HEK293 (cell line): ENCODE measurements around the gene TMEM63A.

Experiments used
- CTCF ChIA-PET: fragments of 350-600 bp; formaldehyde crosslinking; extraction: SDS; loops from one replicate; lab custom pipeline; 2021; ENCODE audit warnings: antibody characterized with exemption; lab: Yijun Ruan, JAX
- POLR2A ChIA-PET: fragments of 300-600 bp; formaldehyde crosslinking; extraction: SDS; loops from one replicate; lab custom pipeline; 2020; ENCODE audit warnings: antibody characterized with exemption, inconsistent platforms; lab: Yijun Ruan, JAX
- H3K27ac ChIP-seq: fragments of 200-500 bp; sonication (Bioruptor generic); 2 replicates; pipeline ENCODE4 v1.5.1; 2014; ENCODE audit warnings: low read depth, low read length, control low read depth, inconsistent platforms; ENCODE audit errors: extremely low read depth
- H3K36me3 ChIP-seq, 2 experiments: fragments of 200-500 bp in 1 of 2; sonication (Bioruptor generic) in 1 of 2; 1 replicate in 1 of 2; 2 replicates in 1 of 2; pipeline ENCODE4 v1.5.1; 2014 to 2017; ENCODE audit warnings: inconsistent platforms in 2 of 2, low read length in 2 of 2; ENCODE audit not compliant: control insufficient read depth in 2 of 2, insufficient read depth in 1 of 2
- H3K4me1 ChIP-seq: fragments of 200-500 bp; sonication (Bioruptor generic); 2 replicates; pipeline ENCODE4 v1.5.1; 2014; ENCODE audit warnings: mild to moderate bottlenecking, low read length, inconsistent platforms; ENCODE audit not compliant: control insufficient read depth, insufficient read depth
- H3K4me3 ChIP-seq: 2 replicates; pipeline ENCODE4 v1.5.1; 2011; ENCODE audit warnings: low read depth, mild to moderate bottlenecking, control low read depth, low read length, moderate library complexity
- H3K9me3 ChIP-seq: fragments of 200-500 bp; sonication (Bioruptor generic); 2 replicates; pipeline ENCODE4 v1.5.1; 2014; ENCODE audit warnings: low read depth, low read length, inconsistent platforms; ENCODE audit not compliant: control insufficient read depth, insufficient read depth
- BCL11B ChIP-seq: fragments of 450-650 bp; formaldehyde crosslinking; IDR thresholded peaks from 2 replicates; pipeline ENCODE4 v1.5.1; 2016; ENCODE audit warnings: low read depth, missing biosample characterization, missing genetic modification characterization
- KLF9 ChIP-seq: fragments of 450-650 bp; formaldehyde crosslinking; IDR thresholded peaks from 2 replicates; pipeline ENCODE4 v1.5.1; 2016; ENCODE audit warnings: missing biosample characterization, missing genetic modification characterization, low read depth
- MEIS1 ChIP-seq: sonication (generic); formaldehyde crosslinking; IDR thresholded peaks from 2 replicates; pipeline ENCODE4 v1.8.1; 2022; ENCODE audit warnings: missing genetic modification reagents, mild to moderate bottlenecking, borderline replicate concordance
- MYNN ChIP-seq: fragments of 450-650 bp; formaldehyde crosslinking; IDR thresholded peaks from 2 replicates; pipeline ENCODE4 v1.5.1; 2016; ENCODE audit warnings: missing biosample characterization, missing genetic modification characterization, borderline replicate concordance
- REPIN1 ChIP-seq: fragments of 450-650 bp; formaldehyde crosslinking; IDR thresholded peaks from 2 replicates; pipeline ENCODE4 v1.5.1; 2017; ENCODE audit warnings: missing biosample characterization, missing genetic modification characterization, low read depth
- SCRT1 ChIP-seq: fragments of 450-650 bp; formaldehyde crosslinking; IDR thresholded peaks from 2 replicates; pipeline ENCODE4 v1.5.1; 2016; ENCODE audit warnings: missing biosample characterization, missing genetic modification characterization, borderline replicate concordance
- SCRT2 ChIP-seq: fragments of 450-650 bp; formaldehyde crosslinking; IDR thresholded peaks from 2 replicates; pipeline ENCODE4 v1.5.1; 2016; ENCODE audit warnings: missing biosample characterization, missing genetic modification characterization
- YY1 ChIP-seq: fragments of 450-650 bp; formaldehyde crosslinking; IDR thresholded peaks from 2 replicates; pipeline ENCODE4 v1.5.1; 2018; ENCODE audit warnings: missing biosample characterization, missing genetic modification characterization
- ZBTB1 ChIP-seq: fragments of 450-650 bp; formaldehyde crosslinking; IDR thresholded peaks from 2 replicates; pipeline ENCODE4 v1.5.1; 2016; ENCODE audit warnings: missing biosample characterization, missing genetic modification characterization
- ZBTB21 ChIP-seq: fragments of 450-650 bp; formaldehyde crosslinking; IDR thresholded peaks from 2 replicates; pipeline ENCODE4 v1.5.1; 2017; ENCODE audit warnings: missing biosample characterization, missing genetic modification characterization
- ZFHX2 ChIP-seq: fragments of 450-650 bp; formaldehyde crosslinking; conservative IDR thresholded peaks from 2 replicates; pipeline ENCODE4 v1.5.1; 2016; ENCODE audit warnings: missing biosample characterization, missing genetic modification characterization
- ZFP37 ChIP-seq: fragments of 450-650 bp; formaldehyde crosslinking; IDR thresholded peaks from 2 replicates; pipeline ENCODE4 v1.5.1; 2016; ENCODE audit warnings: missing biosample characterization, missing genetic modification characterization
- ZIC2 ChIP-seq: fragments of 450-650 bp; formaldehyde crosslinking; IDR thresholded peaks from 2 replicates; pipeline ENCODE4 v1.5.1; 2016; ENCODE audit warnings: missing biosample characterization, missing genetic modification characterization
- ZNF10 ChIP-seq: fragments of 450-650 bp; formaldehyde crosslinking; IDR thresholded peaks from 2 replicates; pipeline ENCODE4 v1.5.1; 2017; ENCODE audit warnings: missing biosample characterization, missing genetic modification characterization
- ZNF133 ChIP-seq: fragments of 450-650 bp; formaldehyde crosslinking; IDR thresholded peaks from 2 replicates; pipeline ENCODE4 v1.5.1; 2016; ENCODE audit warnings: missing biosample characterization, missing genetic modification characterization
- ZNF341 ChIP-seq: fragments of 450-650 bp; formaldehyde crosslinking; IDR thresholded peaks from 2 replicates; pipeline ENCODE4; 2016; ENCODE audit warnings: low read depth, missing biosample characterization, missing genetic modification characterization
- ZNF391 ChIP-seq: fragments of 450-650 bp; formaldehyde crosslinking; IDR thresholded peaks from 2 replicates; pipeline ENCODE4 v1.5.1; 2016; ENCODE audit warnings: low read depth, missing biosample characterization, missing genetic modification characterization, borderline replicate concordance
- ZNF433 ChIP-seq: fragments of 450-650 bp; formaldehyde crosslinking; IDR thresholded peaks from 2 replicates; pipeline ENCODE4 v1.5.1; 2016; ENCODE audit warnings: missing biosample characterization, missing genetic modification characterization, low read depth
- ZNF837 ChIP-seq: fragments of 450-650 bp; formaldehyde crosslinking; IDR thresholded peaks from 2 replicates; pipeline ENCODE4 v1.5.1; 2016; ENCODE audit warnings: missing biosample characterization, missing genetic modification characterization
- ZSCAN30 ChIP-seq: fragments of 450-650 bp; IDR thresholded peaks from 2 replicates; pipeline ENCODE4 v1.5.1; 2018; ENCODE audit warnings: missing biosample characterization, mild to moderate bottlenecking, missing genetic modification characterization, moderate library complexity
- TF ChIP-seq, protein P1 (sequence below): fragments of 450-650 bp; formaldehyde crosslinking; IDR thresholded peaks from 2 replicates; pipeline ENCODE4 v1.5.1; 2016; ENCODE audit warnings: missing biosample characterization, missing genetic modification characterization
- TF ChIP-seq, protein P2 (sequence below): fragments of 450-650 bp; formaldehyde crosslinking; IDR thresholded peaks from 2 replicates; pipeline ENCODE4 v1.5.1; 2016; ENCODE audit warnings: missing biosample characterization, missing genetic modification characterization
- TF ChIP-seq, protein P3 (sequence below): fragments of 450-650 bp; formaldehyde crosslinking; IDR thresholded peaks from 2 replicates; pipeline ENCODE4 v1.5.1; 2017; ENCODE audit warnings: missing biosample characterization, missing genetic modification characterization

Gene TMEM63A

DNA sequence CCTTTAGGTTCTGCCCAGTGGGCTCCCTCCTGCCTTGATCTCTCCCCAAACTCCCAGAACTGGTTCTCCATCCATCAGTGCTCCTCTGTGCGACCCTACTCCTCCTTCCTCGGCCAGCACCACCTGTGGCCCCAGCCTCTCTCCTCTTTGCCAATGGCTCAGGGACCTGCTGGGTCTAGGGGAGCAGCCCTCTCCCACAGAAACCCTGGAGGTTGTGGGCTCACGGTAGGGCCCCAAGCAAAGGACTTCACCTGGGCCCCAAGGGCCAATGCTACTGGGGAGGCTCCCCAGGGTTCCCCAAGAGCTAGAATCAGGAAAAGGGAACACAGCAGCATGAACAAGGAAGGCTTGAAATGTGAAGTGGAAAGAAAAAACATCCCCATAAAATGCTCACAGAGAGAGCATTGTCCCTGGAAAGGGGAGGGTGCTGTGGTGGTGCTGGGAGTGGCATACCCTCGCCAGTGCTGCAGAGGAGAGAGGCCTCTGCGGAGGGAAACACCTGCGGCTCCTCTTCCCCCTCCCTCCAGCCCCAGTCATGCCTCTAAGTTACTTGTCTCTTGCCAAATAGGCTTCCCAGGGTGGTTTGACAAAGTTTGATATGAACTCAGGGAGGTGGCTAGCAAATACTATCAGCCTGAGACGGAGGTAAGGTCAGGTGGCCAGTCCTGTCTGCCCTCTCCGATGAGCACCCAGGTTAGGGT is 2.5 kb downstream of the TMEM63A start:
- Histone ChIP-seq H3K9me3 (no peaks in the 10 kb centered on the region), H3K36me3 (peaks cover 0 to 25% of the 10 kb centered on the region in 2 experiments; a peak in 2 of 3 replicates), H3K27ac (no peak overlapping the region), H3K4me3 (no peak overlapping the region), H3K4me1 (no peaks in the 10 kb centered on the region; the same call in 1 of the 2 replicates)
- CTCF ChIA-PET: interaction anchor here (0.6 to 1.9 kb wide), 3 partner anchors 33 to 86 kb away, joined by 3 to 5 read pairs (median 4); no protein-coding TSS in a partner anchor
- POLR2A ChIA-PET: interaction anchor here (0.6 to 1.1 kb wide), 2 partner anchors 226 to 395 kb away, joined by 3 read pairs; no protein-coding TSS in a partner anchor
- no peak for TF ChIP-seq MYNN
- TF ChIP-seq, protein P1, sequence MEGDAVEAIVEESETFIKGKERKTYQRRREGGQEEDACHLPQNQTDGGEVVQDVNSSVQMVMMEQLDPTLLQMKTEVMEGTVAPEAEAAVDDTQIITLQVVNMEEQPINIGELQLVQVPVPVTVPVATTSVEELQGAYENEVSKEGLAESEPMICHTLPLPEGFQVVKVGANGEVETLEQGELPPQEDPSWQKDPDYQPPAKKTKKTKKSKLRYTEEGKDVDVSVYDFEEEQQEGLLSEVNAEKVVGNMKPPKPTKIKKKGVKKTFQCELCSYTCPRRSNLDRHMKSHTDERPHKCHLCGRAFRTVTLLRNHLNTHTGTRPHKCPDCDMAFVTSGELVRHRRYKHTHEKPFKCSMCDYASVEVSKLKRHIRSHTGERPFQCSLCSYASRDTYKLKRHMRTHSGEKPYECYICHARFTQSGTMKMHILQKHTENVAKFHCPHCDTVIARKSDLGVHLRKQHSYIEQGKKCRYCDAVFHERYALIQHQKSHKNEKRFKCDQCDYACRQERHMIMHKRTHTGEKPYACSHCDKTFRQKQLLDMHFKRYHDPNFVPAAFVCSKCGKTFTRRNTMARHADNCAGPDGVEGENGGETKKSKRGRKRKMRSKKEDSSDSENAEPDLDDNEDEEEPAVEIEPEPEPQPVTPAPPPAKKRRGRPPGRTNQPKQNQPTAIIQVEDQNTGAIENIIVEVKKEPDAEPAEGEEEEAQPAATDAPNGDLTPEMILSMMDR (tag by site-specific recombination): no peak
- TF ChIP-seq REPIN1 (tag by site-specific recombination): no peak
- TF ChIP-seq, protein P2, sequence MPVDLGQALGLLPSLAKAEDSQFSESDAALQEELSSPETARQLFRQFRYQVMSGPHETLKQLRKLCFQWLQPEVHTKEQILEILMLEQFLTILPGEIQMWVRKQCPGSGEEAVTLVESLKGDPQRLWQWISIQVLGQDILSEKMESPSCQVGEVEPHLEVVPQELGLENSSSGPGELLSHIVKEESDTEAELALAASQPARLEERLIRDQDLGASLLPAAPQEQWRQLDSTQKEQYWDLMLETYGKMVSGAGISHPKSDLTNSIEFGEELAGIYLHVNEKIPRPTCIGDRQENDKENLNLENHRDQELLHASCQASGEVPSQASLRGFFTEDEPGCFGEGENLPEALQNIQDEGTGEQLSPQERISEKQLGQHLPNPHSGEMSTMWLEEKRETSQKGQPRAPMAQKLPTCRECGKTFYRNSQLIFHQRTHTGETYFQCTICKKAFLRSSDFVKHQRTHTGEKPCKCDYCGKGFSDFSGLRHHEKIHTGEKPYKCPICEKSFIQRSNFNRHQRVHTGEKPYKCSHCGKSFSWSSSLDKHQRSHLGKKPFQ: no peak
- no peak for TF ChIP-seq ZNF133 (tag by site-specific recombination)
- no peak for TF ChIP-seq ZBTB1 (tag by site-specific recombination)
- TF ChIP-seq ZIC2: peak; percentile 82
- no peak for TF ChIP-seq ZNF837 (tag by site-specific recombination)
- TF ChIP-seq YY1 (tag by site-specific recombination): no peak
- TF ChIP-seq SCRT1: peak; percentile 81
- no peak for TF ChIP-seq ZNF391
- TF ChIP-seq MEIS1 (CRISPR knock-in tag): no peak
- TF ChIP-seq ZFHX2 (tag by site-specific recombination): no peak
- TF ChIP-seq ZNF433 (tag by site-specific recombination): no peak
- no peak for TF ChIP-seq KLF9
- TF ChIP-seq ZSCAN30 (tag by site-specific recombination): no peak
- peak; percentile 24; the same call in 1 of the 2 replicates for TF ChIP-seq ZNF341
- TF ChIP-seq ZBTB21 (tag by site-specific recombination): no peak
- no peak for TF ChIP-seq BCL11B
- TF ChIP-seq, protein P3, sequence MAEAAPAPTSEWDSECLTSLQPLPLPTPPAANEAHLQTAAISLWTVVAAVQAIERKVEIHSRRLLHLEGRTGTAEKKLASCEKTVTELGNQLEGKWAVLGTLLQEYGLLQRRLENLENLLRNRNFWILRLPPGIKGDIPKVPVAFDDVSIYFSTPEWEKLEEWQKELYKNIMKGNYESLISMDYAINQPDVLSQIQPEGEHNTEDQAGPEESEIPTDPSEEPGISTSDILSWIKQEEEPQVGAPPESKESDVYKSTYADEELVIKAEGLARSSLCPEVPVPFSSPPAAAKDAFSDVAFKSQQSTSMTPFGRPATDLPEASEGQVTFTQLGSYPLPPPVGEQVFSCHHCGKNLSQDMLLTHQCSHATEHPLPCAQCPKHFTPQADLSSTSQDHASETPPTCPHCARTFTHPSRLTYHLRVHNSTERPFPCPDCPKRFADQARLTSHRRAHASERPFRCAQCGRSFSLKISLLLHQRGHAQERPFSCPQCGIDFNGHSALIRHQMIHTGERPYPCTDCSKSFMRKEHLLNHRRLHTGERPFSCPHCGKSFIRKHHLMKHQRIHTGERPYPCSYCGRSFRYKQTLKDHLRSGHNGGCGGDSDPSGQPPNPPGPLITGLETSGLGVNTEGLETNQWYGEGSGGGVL (tag by site-specific recombination): peak; percentile 54
- peak; percentile 96 for TF ChIP-seq SCRT2 (tag by site-specific recombination)

DNA sequence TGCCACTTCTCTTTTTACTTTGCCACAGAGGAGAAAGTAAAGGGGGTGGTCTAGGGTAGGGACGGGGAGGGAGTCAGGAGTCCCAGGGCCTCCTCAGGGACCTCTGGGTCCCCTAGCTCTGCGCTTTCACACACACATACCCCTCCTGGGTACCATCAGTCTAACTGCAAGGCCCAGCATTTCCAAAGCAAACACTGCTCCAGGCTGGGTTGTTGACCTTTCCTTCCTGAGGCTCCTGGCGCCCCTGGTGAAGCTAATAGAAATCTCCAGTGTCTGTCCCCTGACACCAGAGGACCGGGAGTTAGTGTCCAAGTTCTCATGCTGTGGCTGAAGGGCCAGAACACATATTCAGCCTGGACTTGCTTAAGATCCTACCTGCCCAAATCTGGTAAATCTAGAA is 3.9 kb downstream of the TMEM63A start:
- POLR2A ChIA-PET: interaction anchor here (0.8 kb wide), 1 partner anchor 20 kb away, joined by 4 read pairs; no protein-coding TSS in a partner anchor
- no peak overlapping the region for H3K4me3 ChIP-seq

More for the DNA sequence above, 3.9 kb downstream of the TMEM63A start:
- Histone ChIP-seq H3K4me1 (no peaks in the 10 kb centered on the region; the same call in 1 of the 2 replicates), H3K9me3 (no peaks in the 10 kb centered on the region), H3K27ac (no peak overlapping the region), H3K36me3 (peaks cover 0 to 38% of the 10 kb centered on the region in 2 experiments; a peak in 2 of 3 replicates)
- peak; percentile 80; the same call in 1 of the 2 replicates for TF ChIP-seq ZFP37 (tag by site-specific recombination)
- TF ChIP-seq ZNF10: no peak
- CTCF ChIA-PET: interaction anchor here (0.6 to 2.6 kb wide), 11 partner anchors 11 to 415 kb away, joined by 3 to 14 read pairs (median 3); partner anchors contain the start of gene LEFTY1
